Measurements from ENCODE around the gene AMFR. TPM values are rescaled to one million over a fixed set of nuclear protein-coding genes. Genes with fewer than 3 reads are reported as not detected.
A peak's percentile ranks its signal among the peaks of the same experiment; 100 is the strongest.

Gene AMFR
- total and polyA plus RNA-seq, 4 donors = 43.3 to 309 (median 98.4) TPM

DNA sequence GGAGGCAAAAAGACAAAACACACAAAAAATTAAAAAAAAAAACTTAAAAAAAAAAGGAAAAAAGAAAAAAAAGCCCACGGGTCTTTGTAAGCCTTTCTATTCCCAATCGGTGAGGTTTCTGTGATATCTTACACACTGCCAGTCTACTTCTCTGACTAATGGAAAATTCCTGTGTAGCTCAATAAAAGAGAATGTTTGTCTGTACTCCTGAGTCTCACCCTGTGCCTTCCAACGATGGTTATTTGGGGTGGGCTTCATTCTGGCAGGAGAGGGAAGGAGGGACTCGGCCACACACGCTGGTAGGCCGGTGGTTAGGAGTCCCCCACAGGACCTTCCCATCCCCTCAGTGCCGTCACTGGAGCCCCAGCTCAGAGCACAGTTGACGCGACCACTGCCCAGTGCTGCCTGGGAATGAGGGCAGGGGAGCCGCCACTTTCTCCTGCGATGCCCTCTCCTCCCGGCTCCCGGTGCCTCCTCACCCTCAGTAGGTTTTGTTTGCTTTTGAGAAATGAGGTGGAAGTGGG, 68.0 kb downstream of the AMFR start:
- peak overlapping the region; percentile 0 to 59 for H3K27ac ChIP-seq (ENCODE audit: low read depth in 1 of 2, low read length in 2 of 2)
- H3K27me3 ChIP-seq (ENCODE audit: control insufficient read depth in 4 of 4, insufficient read depth in 4 of 4, low read length in 3 of 4) = no peaks in the 10 kb centered on the region
- 71% methylated on average over 13 of the region's 13 CpGs for WGBS
- H3K4me1 ChIP-seq (ENCODE audit: control insufficient read depth in 4 of 4, insufficient read depth in 4 of 4, low read length in 3 of 4) = peaks cover 0 to 9% (median 5%) of the 10 kb centered on the region in 4 donors
- no peak for TF ChIP-seq YY1 (IDR thresholded peaks at IDR 0.05)
- TF ChIP-seq, protein P1, sequence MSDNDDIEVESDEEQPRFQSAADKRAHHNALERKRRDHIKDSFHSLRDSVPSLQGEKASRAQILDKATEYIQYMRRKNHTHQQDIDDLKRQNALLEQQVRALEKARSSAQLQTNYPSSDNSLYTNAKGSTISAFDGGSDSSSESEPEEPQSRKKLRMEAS (IDR thresholded peaks at IDR 0.05) = no peak
- H3K36me3 ChIP-seq (ENCODE audit: control insufficient read depth in 4 of 4, insufficient read depth in 3 of 4, low read depth in 1 of 4, low read length in 3 of 4) = peaks cover under 1 to 7% (median 2%) of the 10 kb centered on the region in 4 donors
- peak overlapping the region in 1 of 2 donors; percentile 82 for H3K9ac ChIP-seq (ENCODE audit: low read depth in 1 of 2, low read length in 2 of 2)
- H3K4me3 ChIP-seq (ENCODE audit: low read depth in 1 of 3, low read length in 3 of 3) = peak overlapping the region in 1 of 3 donors; percentile 54
- DNase-seq (ENCODE audit: low spot score) = no peak
- no peaks in the 10 kb centered on the region for H3K9me3 ChIP-seq (ENCODE audit: control insufficient read depth in 4 of 4, low read length in 3 of 4)

- DNase-seq (ENCODE audit: low spot score) = peak; percentile 77
- WGBS = 4% methylated on average over 33 of the region's 33 CpGs
- Histone ChIP-seq H3K4me3 (ENCODE audit: low read depth in 1 of 3, low read length in 3 of 3) (peak overlapping the region in 2 of 3 donors; percentile 32 to 54), H3K27me3 (ENCODE audit: control insufficient read depth in 4 of 4, insufficient read depth in 4 of 4, low read length in 3 of 4) (no peaks in the 10 kb centered on the region), H3K9ac (ENCODE audit: low read depth in 1 of 2, low read length in 2 of 2) (peak overlapping the region in 1 of 2 donors; percentile 82), H3K27ac (ENCODE audit: low read depth in 1 of 2, low read length in 2 of 2) (peak overlapping the region; percentile 0 to 37), H3K4me1 (ENCODE audit: control insufficient read depth in 4 of 4, insufficient read depth in 4 of 4, low read length in 3 of 4) (peaks cover 0 to 10% (median 5%) of the 10 kb centered on the region in 4 donors), H3K36me3 (ENCODE audit: control insufficient read depth in 4 of 4, insufficient read depth in 3 of 4, low read depth in 1 of 4, low read length in 3 of 4) (peaks cover 0 to 3% (median under 1%) of the 10 kb centered on the region in 4 donors), H3K9me3 (ENCODE audit: control insufficient read depth in 4 of 4, low read length in 3 of 4) (no peaks in the 10 kb centered on the region)
- peak in 1 of 2 donors; percentile 54 for TF ChIP-seq HNF4A (conservative IDR thresholded peaks at IDR 0.05)
- TF ChIP-seq, protein P1 (IDR thresholded peaks at IDR 0.05) = no peak
- TF ChIP-seq SP1 (IDR thresholded peaks at IDR 0.05) = peak; percentile 41
- peak in 1 of 2 donors; percentile 8 for TF ChIP-seq JUND (IDR thresholded peaks at IDR 0.05)
- no peak for TF ChIP-seq ZBTB33 (IDR thresholded peaks at IDR 0.05)
- TF ChIP-seq RXRA (IDR thresholded peaks at IDR 0.05) = peak; percentile 14 to 27
- TF ChIP-seq, protein P2, sequence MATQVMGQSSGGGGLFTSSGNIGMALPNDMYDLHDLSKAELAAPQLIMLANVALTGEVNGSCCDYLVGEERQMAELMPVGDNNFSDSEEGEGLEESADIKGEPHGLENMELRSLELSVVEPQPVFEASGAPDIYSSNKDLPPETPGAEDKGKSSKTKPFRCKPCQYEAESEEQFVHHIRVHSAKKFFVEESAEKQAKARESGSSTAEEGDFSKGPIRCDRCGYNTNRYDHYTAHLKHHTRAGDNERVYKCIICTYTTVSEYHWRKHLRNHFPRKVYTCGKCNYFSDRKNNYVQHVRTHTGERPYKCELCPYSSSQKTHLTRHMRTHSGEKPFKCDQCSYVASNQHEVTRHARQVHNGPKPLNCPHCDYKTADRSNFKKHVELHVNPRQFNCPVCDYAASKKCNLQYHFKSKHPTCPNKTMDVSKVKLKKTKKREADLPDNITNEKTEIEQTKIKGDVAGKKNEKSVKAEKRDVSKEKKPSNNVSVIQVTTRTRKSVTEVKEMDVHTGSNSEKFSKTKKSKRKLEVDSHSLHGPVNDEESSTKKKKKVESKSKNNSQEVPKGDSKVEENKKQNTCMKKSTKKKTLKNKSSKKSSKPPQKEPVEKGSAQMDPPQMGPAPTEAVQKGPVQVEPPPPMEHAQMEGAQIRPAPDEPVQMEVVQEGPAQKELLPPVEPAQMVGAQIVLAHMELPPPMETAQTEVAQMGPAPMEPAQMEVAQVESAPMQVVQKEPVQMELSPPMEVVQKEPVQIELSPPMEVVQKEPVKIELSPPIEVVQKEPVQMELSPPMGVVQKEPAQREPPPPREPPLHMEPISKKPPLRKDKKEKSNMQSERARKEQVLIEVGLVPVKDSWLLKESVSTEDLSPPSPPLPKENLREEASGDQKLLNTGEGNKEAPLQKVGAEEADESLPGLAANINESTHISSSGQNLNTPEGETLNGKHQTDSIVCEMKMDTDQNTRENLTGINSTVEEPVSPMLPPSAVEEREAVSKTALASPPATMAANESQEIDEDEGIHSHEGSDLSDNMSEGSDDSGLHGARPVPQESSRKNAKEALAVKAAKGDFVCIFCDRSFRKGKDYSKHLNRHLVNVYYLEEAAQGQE (IDR thresholded peaks at IDR 0.05) = peak; percentile 26
- TF ChIP-seq FOXA1 (IDR thresholded peaks at IDR 0.05) = no peak
- TF ChIP-seq, protein P3, sequence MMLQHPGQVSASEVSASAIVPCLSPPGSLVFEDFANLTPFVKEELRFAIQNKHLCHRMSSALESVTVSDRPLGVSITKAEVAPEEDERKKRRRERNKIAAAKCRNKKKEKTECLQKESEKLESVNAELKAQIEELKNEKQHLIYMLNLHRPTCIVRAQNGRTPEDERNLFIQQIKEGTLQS (IDR thresholded peaks at IDR 0.05) = no peak
- TF ChIP-seq TAF1 (conservative IDR thresholded peaks at IDR 0.05) = no peak
- no peak for TF ChIP-seq GABPA (IDR thresholded peaks at IDR 0.05 in 1 of 2, conservative IDR thresholded peaks at IDR 0.05 in 1 of 2)
- peak; percentile 90 to 91 for TF ChIP-seq RAD21 (IDR thresholded peaks at IDR 0.05)
- no peak for TF ChIP-seq EGR1 (IDR thresholded peaks at IDR 0.05; ENCODE audit: low read depth in 2 of 2)
- no peak for TF ChIP-seq HNF4G (IDR thresholded peaks at IDR 0.05)
- TF ChIP-seq, protein P4, sequence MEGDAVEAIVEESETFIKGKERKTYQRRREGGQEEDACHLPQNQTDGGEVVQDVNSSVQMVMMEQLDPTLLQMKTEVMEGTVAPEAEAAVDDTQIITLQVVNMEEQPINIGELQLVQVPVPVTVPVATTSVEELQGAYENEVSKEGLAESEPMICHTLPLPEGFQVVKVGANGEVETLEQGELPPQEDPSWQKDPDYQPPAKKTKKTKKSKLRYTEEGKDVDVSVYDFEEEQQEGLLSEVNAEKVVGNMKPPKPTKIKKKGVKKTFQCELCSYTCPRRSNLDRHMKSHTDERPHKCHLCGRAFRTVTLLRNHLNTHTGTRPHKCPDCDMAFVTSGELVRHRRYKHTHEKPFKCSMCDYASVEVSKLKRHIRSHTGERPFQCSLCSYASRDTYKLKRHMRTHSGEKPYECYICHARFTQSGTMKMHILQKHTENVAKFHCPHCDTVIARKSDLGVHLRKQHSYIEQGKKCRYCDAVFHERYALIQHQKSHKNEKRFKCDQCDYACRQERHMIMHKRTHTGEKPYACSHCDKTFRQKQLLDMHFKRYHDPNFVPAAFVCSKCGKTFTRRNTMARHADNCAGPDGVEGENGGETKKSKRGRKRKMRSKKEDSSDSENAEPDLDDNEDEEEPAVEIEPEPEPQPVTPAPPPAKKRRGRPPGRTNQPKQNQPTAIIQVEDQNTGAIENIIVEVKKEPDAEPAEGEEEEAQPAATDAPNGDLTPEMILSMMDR (IDR thresholded peaks at IDR 0.05; ENCODE audit: low read depth, low read length, missing input control) = peak; percentile 83
- peak; percentile 66 for TF ChIP-seq YY1 (IDR thresholded peaks at IDR 0.05)
- TF ChIP-seq NR2F2 (IDR thresholded peaks at IDR 0.05) = peak; percentile 48
- peak; percentile 17 for TF ChIP-seq FOXA2 (IDR thresholded peaks at IDR 0.05)
Measured at GRCh38 chr16:56356276-56357240, 68.8 kb downstream of the AMFR start.

Data from liver (tissue), 9 donors.